Fibroblast of lung (primary cell): ENCODE measurements around the gene ZNF750. TPM values are rescaled to one million over a fixed set of nuclear protein-coding genes. Genes with fewer than 3 reads are reported as not detected.

Experiments used
- DNase-seq, 2 donors: peaks; one replicate each; pipeline versions ENCODE4 v3.0.0 to v3.0.0-alpha.2; 2010; ENCODE audit warnings: low read depth in 2 of 2
- H2AFZ ChIP-seq: 2 replicates; pipeline ENCODE4 v1.5.1; 2012; ENCODE audit warnings: low read length, control low read depth, inconsistent platforms
- H3K27ac ChIP-seq: 2 replicates; pipeline ENCODE4 v1.5.1; 2011; ENCODE audit warnings: low read length, control low read depth; ENCODE audit not compliant: insufficient read depth
- H3K27me3 ChIP-seq: 2 replicates; pipeline ENCODE4 v1.5.1; 2011; ENCODE audit warnings: mild to moderate bottlenecking, low read length; ENCODE audit not compliant: control insufficient read depth, insufficient read depth
- H3K36me3 ChIP-seq: 2 replicates; pipeline ENCODE4 v1.5.1; 2011; ENCODE audit warnings: low read length; ENCODE audit not compliant: control insufficient read depth, insufficient read depth
- H3K4me1 ChIP-seq: 2 replicates; pipeline ENCODE4 v1.5.1; 2011; ENCODE audit warnings: low read length; ENCODE audit not compliant: control insufficient read depth, insufficient read depth; ENCODE audit errors: extremely low read depth
- H3K4me2 ChIP-seq: 2 replicates; pipeline ENCODE4 v1.5.1; 2011; ENCODE audit warnings: low read length, control low read depth; ENCODE audit not compliant: insufficient read depth; ENCODE audit errors: extremely low read depth
- H3K4me3 ChIP-seq, 4 experiments: fragments of 200-600 bp in 1 of 4; sonication (generic) in 1 of 4; replicated peaks in 1 of 4; 2 replicates each; pipeline ENCODE4 v1.5.1; 2011 to 2016; ENCODE audit warnings: low read length in 4 of 4, low read depth in 3 of 4, mild to moderate bottlenecking in 3 of 4, control low read depth in 2 of 4, inconsistent platforms in 1 of 4, mixed read lengths in 1 of 4; ENCODE audit not compliant: insufficient read depth in 1 of 4; ENCODE audit errors: control extremely low read depth in 1 of 4
- H3K79me2 ChIP-seq: 2 replicates; pipeline ENCODE4 v1.5.1; 2012; ENCODE audit warnings: mild to moderate bottlenecking, low read length, inconsistent platforms; ENCODE audit not compliant: control insufficient read depth, insufficient read depth
- H3K9ac ChIP-seq: 2 replicates; pipeline ENCODE4 v1.5.1; 2011; ENCODE audit warnings: mild to moderate bottlenecking, low read length, control low read depth; ENCODE audit not compliant: insufficient read depth
- H3K9me3 ChIP-seq: 2 replicates; pipeline ENCODE4 v1.5.1; 2012; ENCODE audit warnings: low read depth, low read length; ENCODE audit not compliant: control insufficient read depth, insufficient read depth
- H4K20me1 ChIP-seq: 2 replicates; pipeline ENCODE4 v1.5.1; 2011; ENCODE audit warnings: low read length; ENCODE audit not compliant: control insufficient read depth, insufficient read depth; ENCODE audit errors: extremely low read depth
- CTCF ChIP-seq, 2 donors: IDR thresholded peaks in 1 of 2; conservative IDR thresholded peaks in 1 of 2; 1 replicate in 1 of 2; 2 replicates in 1 of 2; pipeline ENCODE4 v1.5.1; 2011 to 2012; ENCODE audit warnings: low read length in 2 of 2, control low read depth in 1 of 2, inconsistent platforms in 1 of 2, low read depth in 1 of 2, mild to moderate bottlenecking in 1 of 2
- EZH2 ChIP-seq: IDR thresholded peaks from 2 replicates; pipeline ENCODE4 v1.5.1; 2012; ENCODE audit warnings: low read length, control low read depth, mild to moderate bottlenecking; ENCODE audit errors: missing control alignments
- polyA plus RNA-seq, 2 donors: library from polyadenylated mRNA; depleted of rRNA in 1 of 2; stranded (reverse) in 1 of 2; unstranded in 1 of 2; fragments of >200 nt; gene quantifications; 2 replicates each; pipeline ENCODE4 v1.2.1, GENCODE V29; 2011 to 2012; ENCODE audit warnings: missing spikeins in 1 of 2
- total RNA-seq: library from RNA; depleted of rRNA; stranded (reverse); fragments of >200 nt; gene quantifications from 2 replicates; pipeline ENCODE4 v1.2.1, GENCODE V29; 2014

ZNF750 gene
- total and polyA plus RNA-seq, 2 donors (not counting 1 experiment from before 2014, with no cell fraction given), result not detected

- Histone ChIP-seq H3K4me1 (no peaks in the 10 kb centered on the region), H3K9ac (no peak overlapping the region), H3K4me2 (no peak overlapping the region), H3K27me3 (no peaks in the 10 kb centered on the region), H4K20me1 (no peaks in the 10 kb centered on the region), H3K79me2 (no peaks in the 10 kb centered on the region), H3K36me3 (no peaks in the 10 kb centered on the region), H3K27ac (no peak overlapping the region), H2AFZ (no peak overlapping the region), H3K9me3 (no peaks in the 10 kb centered on the region), H3K4me3 (no peak overlapping the region)
- DNase-seq, result no peak
- TF ChIP-seq EZH2, result no peak
- TF ChIP-seq CTCF (conservative IDR thresholded peaks at IDR 0.05 in 1 of 2, IDR thresholded peaks at IDR 0.05 in 1 of 2; ENCODE audit: low read depth in 1 of 2, low read length in 2 of 2), result no peak
Measured at GRCh38 chr17:82843904-82844680, 4.3 kb upstream of the ZNF750 start.

- Histone ChIP-seq H3K4me3 (no peak overlapping the region), H3K27me3 (no peaks in the 10 kb centered on the region), H3K9ac (no peak overlapping the region), H3K79me2 (no peaks in the 10 kb centered on the region), H3K9me3 (no peaks in the 10 kb centered on the region), H3K4me1 (no peaks in the 10 kb centered on the region), H2AFZ (no peak overlapping the region), H3K27ac (no peak overlapping the region), H3K36me3 (no peaks in the 10 kb centered on the region), H3K4me2 (no peak overlapping the region), H4K20me1 (no peaks in the 10 kb centered on the region)
- DNase-seq, result no peak
- no peak for TF ChIP-seq CTCF (conservative IDR thresholded peaks at IDR 0.05 in 1 of 2, IDR thresholded peaks at IDR 0.05 in 1 of 2; ENCODE audit: low read depth in 1 of 2, low read length in 2 of 2)
- TF ChIP-seq EZH2, result no peak
Measured at GRCh38 chr17:82841921-82842596, 2.2 kb upstream of the ZNF750 start.

GRCh38 chr17:82840431-82840831, 609 bp upstream of the ZNF750 start:
- no peaks in the 10 kb centered on the region for H3K79me2 ChIP-seq
- no peak overlapping the region for H3K4me2 ChIP-seq
- H2AFZ ChIP-seq, result no peak overlapping the region
- H3K9me3 ChIP-seq, result no peaks in the 10 kb centered on the region
- H3K27me3 ChIP-seq, result no peaks in the 10 kb centered on the region
- no peak overlapping the region for H3K27ac ChIP-seq
- no peaks in the 10 kb centered on the region for H3K4me1 ChIP-seq
- no peaks in the 10 kb centered on the region for H3K36me3 ChIP-seq
- no peak for TF ChIP-seq CTCF (conservative IDR thresholded peaks at IDR 0.05 in 1 of 2, IDR thresholded peaks at IDR 0.05 in 1 of 2; ENCODE audit: low read depth in 1 of 2, low read length in 2 of 2)
- TF ChIP-seq EZH2, result no peak
- no peak overlapping the region for H3K4me3 ChIP-seq
- H3K9ac ChIP-seq, result no peak overlapping the region
- no peaks in the 10 kb centered on the region for H4K20me1 ChIP-seq
- no peak for DNase-seq
